GM12801 (cell line): Measurements from ENCODE around the gene LCN1.

Source experiments
- TF ChIP-seq, protein P1 (sequence below): IDR thresholded peaks from one replicate; pipeline ENCODE4 v1.5.1; 2011; ENCODE audit warnings: control low read depth; ENCODE audit not compliant: insufficient read length; ENCODE audit errors: extremely low read depth

The LCN1 gene

GRCh38 chr9:135500071-135500524 lies 21.1 kb upstream of the LCN1 start:
- TF ChIP-seq, protein P1, sequence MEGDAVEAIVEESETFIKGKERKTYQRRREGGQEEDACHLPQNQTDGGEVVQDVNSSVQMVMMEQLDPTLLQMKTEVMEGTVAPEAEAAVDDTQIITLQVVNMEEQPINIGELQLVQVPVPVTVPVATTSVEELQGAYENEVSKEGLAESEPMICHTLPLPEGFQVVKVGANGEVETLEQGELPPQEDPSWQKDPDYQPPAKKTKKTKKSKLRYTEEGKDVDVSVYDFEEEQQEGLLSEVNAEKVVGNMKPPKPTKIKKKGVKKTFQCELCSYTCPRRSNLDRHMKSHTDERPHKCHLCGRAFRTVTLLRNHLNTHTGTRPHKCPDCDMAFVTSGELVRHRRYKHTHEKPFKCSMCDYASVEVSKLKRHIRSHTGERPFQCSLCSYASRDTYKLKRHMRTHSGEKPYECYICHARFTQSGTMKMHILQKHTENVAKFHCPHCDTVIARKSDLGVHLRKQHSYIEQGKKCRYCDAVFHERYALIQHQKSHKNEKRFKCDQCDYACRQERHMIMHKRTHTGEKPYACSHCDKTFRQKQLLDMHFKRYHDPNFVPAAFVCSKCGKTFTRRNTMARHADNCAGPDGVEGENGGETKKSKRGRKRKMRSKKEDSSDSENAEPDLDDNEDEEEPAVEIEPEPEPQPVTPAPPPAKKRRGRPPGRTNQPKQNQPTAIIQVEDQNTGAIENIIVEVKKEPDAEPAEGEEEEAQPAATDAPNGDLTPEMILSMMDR = no peak

GRCh38 chr9:135500525-135501260 lies 20.5 kb upstream of the LCN1 start, which contains the start of gene MRPS2:
TSS of gene MRPS2 (plus strand) at chr9:135500682. CDS start at chr9:135500711, 29 bp downstream.
- TF ChIP-seq, protein P1 = no peak

GRCh38 chr9:135501261-135502167 lies 19.7 kb upstream of the LCN1 start:
- TF ChIP-seq, protein P1 = no peak

- TF ChIP-seq, protein P1 = no peak
Observed at GRCh38 chr9:135502168-135502872, 18.9 kb upstream of the LCN1 start.

- TF ChIP-seq, protein P1 = no peak
Observed at GRCh38 chr9:135502873-135503321, 18.3 kb upstream of the LCN1 start.

- TF ChIP-seq, protein P1 = no peak
Observed at GRCh38 chr9:135503371-135504261, 17.6 kb upstream of the LCN1 start.
